K562 (cell line): ENCODE results near the gene ZDHHC8. TPM values are rescaled to one million over a fixed set of nuclear protein-coding genes. Genes with fewer than 3 reads are reported as not detected.
A peak's percentile ranks its signal among the peaks of the same experiment; 100 is the strongest.

Experiments
- ATAC-seq: fragments of 200-7000 bp; cut with Tn5 transposase; 3 replicates; pipeline ENCODE4 v1.9.1; 2020; ENCODE audit warnings: moderate library complexity
- BruUV-seq: library from RNA; stranded (reverse); fragments of 400-500 nt; replicated peaks from 2 replicates; lab custom pipeline; 2021; lab: Mats Ljungman, UMichigan
- CTCF ChIA-PET: fragments of 300-600 bp; formaldehyde crosslinking; extraction: SDS; loops from one replicate; lab custom pipeline; 2021; ENCODE audit warnings: low intra/inter-chr PET ratio; lab: Yijun Ruan, JAX
- POLR2A ChIA-PET: fragments of 300-600, 350-650 bp; sonication (Branson Sonifier 250); formaldehyde crosslinking; extraction: SDS; loops from one replicate; lab custom pipeline; 2021; ENCODE audit warnings: antibody characterized with exemption, inconsistent platforms; lab: Yijun Ruan, JAX
- DNase-seq, 4 experiments: peaks; one replicate each; pipeline versions ENCODE4 v3.0.0 to v3.0.0-alpha.2; 2011 to 2018; ENCODE audit warnings: low spot score in 3 of 4, mixed read lengths in 3 of 4; ENCODE audit errors: extremely low read depth in 1 of 4
- FAIRE-seq: peaks from 2 replicates; lab custom pipeline; 2011; peaks lifted over from hg19 to GRCh38; lab: Jason Lieb, UNC
- H2AFZ ChIP-seq: 2 replicates; pipeline ENCODE4 v1.6.0; 2011; ENCODE audit warnings: low read depth, low read length, control low read depth, inconsistent platforms
- H3K27ac ChIP-seq: fragments of 200-600 bp; 3 replicates; pipeline ENCODE4 v1.8.0; 2011; ENCODE audit warnings: low read depth, mild to moderate bottlenecking, control low read depth, inconsistent platforms, low read length, moderate library complexity, mixed read lengths; ENCODE audit errors: extremely low read depth
- H3K27me3 ChIP-seq, 2 experiments: fragments of 300-600 bp in 1 of 2; 2 replicates in 1 of 2; 3 replicates in 1 of 2; pipeline versions ENCODE4 v1.6.0 to v1.8.0; 2011; ENCODE audit warnings: inconsistent platforms in 2 of 2, low read length in 2 of 2, mild to moderate bottlenecking in 1 of 2, mixed read lengths in 1 of 2, moderate library complexity in 1 of 2; ENCODE audit not compliant: control insufficient read depth in 2 of 2, insufficient read depth in 2 of 2
- H3K36me3 ChIP-seq: fragments of 300-600 bp; 3 replicates; pipeline ENCODE4 v1.8.0; 2011; ENCODE audit warnings: mild to moderate bottlenecking, low read length, inconsistent platforms; ENCODE audit not compliant: control insufficient read depth, insufficient read depth
- H3K4me1 ChIP-seq, 2 experiments: fragments of 200-600 bp in 1 of 2; replicated peaks in 1 of 2; 2 replicates in 1 of 2; 3 replicates in 1 of 2; pipeline versions ENCODE4 v1.5.1 to v1.8.0; 2011; ENCODE audit warnings: inconsistent platforms in 2 of 2, low read length in 2 of 2, mild to moderate bottlenecking in 1 of 2, mixed read lengths in 1 of 2, moderate library complexity in 1 of 2; ENCODE audit not compliant: control insufficient read depth in 2 of 2, insufficient read depth in 2 of 2
- H3K4me2 ChIP-seq: 2 replicates; pipeline ENCODE4 v1.6.1; 2011; ENCODE audit warnings: low read length, control low read depth, inconsistent platforms, mixed read lengths; ENCODE audit not compliant: insufficient read depth
- H3K4me3 ChIP-seq: fragments of 200-600 bp; sonication (generic), shearing (Covaris generic); 2 replicates; pipeline ENCODE4 v1.5.1; 2016; ENCODE audit warnings: control low read depth, inconsistent platforms
- H3K79me2 ChIP-seq: fragments of 200-600 bp; 3 replicates; pipeline ENCODE4 v1.8.0; 2011; ENCODE audit warnings: low read length, inconsistent platforms; ENCODE audit not compliant: control insufficient read depth, insufficient read depth
- H3K9ac ChIP-seq, 2 experiments: 2 replicates each; pipeline versions ENCODE4 v1.6.0 to v1.6.1; 2011; ENCODE audit warnings: low read depth in 2 of 2, low read length in 2 of 2, control low read depth in 1 of 2, inconsistent platforms in 1 of 2, mild to moderate bottlenecking in 1 of 2, mixed read lengths in 1 of 2; ENCODE audit not compliant: insufficient read depth in 1 of 2
- H3K9me1 ChIP-seq: one replicate; pipeline ENCODE4 v1.6.0; 2011; ENCODE audit warnings: inconsistent platforms, mild to moderate bottlenecking, low read length, moderate library complexity; ENCODE audit not compliant: control insufficient read depth, insufficient read depth
- H3K9me3 ChIP-seq: replicated peaks from 2 replicates; pipeline ENCODE4 v1.5.1; 2011; ENCODE audit warnings: low read depth, low read length, inconsistent platforms; ENCODE audit not compliant: control insufficient read depth, insufficient read depth
- H4K20me1 ChIP-seq: replicated peaks from 2 replicates; pipeline ENCODE4 v1.6.1; 2011; ENCODE audit warnings: low read length, inconsistent platforms, mixed read lengths; ENCODE audit not compliant: control insufficient read depth, insufficient read depth
- CHD2 ChIP-seq: IDR thresholded peaks from 2 replicates; pipeline ENCODE4 v1.6.1; 2011; ENCODE audit warnings: low read depth, low read length
- CTCFL ChIP-seq: IDR thresholded peaks from 2 replicates; pipeline ENCODE4 v1.6.1; 2011; ENCODE audit warnings: borderline replicate concordance, low read depth, mild to moderate bottlenecking, moderate library complexity, low read length; ENCODE audit not compliant: insufficient read depth, poor library complexity, severe bottlenecking
- E2F8 ChIP-seq: fragments of 450-650 bp; IDR thresholded peaks from 2 replicates; pipeline ENCODE4 v1.7.1; 2018; ENCODE audit warnings: mild to moderate bottlenecking, low read depth; ENCODE audit not compliant: partially characterized antibody
- E4F1 ChIP-seq: fragments of 250-450 bp; sonication (Bioruptor Pico); IDR thresholded peaks from 2 replicates; pipeline ENCODE4 v1.5.0; 2021; ENCODE audit warnings: mild to moderate bottlenecking, borderline replicate concordance
- HNRNPL ChIP-seq: fragments of 200-400 bp; formaldehyde crosslinking; IDR thresholded peaks from 2 replicates; pipeline ENCODE4 v1.6.1; 2017; ENCODE audit warnings: low read depth, mild to moderate bottlenecking, low read length
- LARP7 ChIP-seq: fragments of 450-650 bp; IDR thresholded peaks from 2 replicates; pipeline ENCODE4 v1.6.1; 2016
- NCOA6 ChIP-seq: fragments of 450-650 bp; IDR thresholded peaks from 2 replicates; pipeline ENCODE4 v1.6.1; 2017; ENCODE audit warnings: mild to moderate bottlenecking
- NR4A1 ChIP-seq, 2 experiments: fragments of 250-450 bp in 1 of 2; fragments of 450-650 bp in 1 of 2; sonication (Bioruptor Pico) in 1 of 2; IDR thresholded peaks; 2 replicates each; pipeline versions ENCODE4 v1.4.0 to v1.6.1; 2016 to 2020; ENCODE audit warnings: mild to moderate bottlenecking in 2 of 2, missing compliant biosample characterization in 1 of 2, missing genetic modification characterization in 1 of 2, moderate library complexity in 1 of 2
- PCBP2 ChIP-seq: fragments of 200-400 bp; formaldehyde crosslinking; IDR thresholded peaks from 2 replicates; pipeline ENCODE4 v1.6.1; 2018; ENCODE audit warnings: low read length, low read depth, mild to moderate bottlenecking, moderate library complexity; ENCODE audit not compliant: poor library complexity, severe bottlenecking
- POLR2G ChIP-seq: fragments of 200-400 bp; formaldehyde crosslinking; IDR thresholded peaks from 2 replicates; pipeline ENCODE4 v1.6.1; 2017; ENCODE audit warnings: low read depth, mild to moderate bottlenecking, antibody characterized with exemption, low read length, moderate library complexity
- ZNF584 ChIP-seq: fragments of 200-800 bp; sonication (Bioruptor generic); IDR thresholded peaks from 2 replicates; pipeline ENCODE4 v1.6.1; 2016; ENCODE audit warnings: low read depth, mild to moderate bottlenecking, missing genetic modification characterization, missing compliant biosample characterization
- ZNF740 ChIP-seq, 3 experiments: fragments of 200-800 bp in 1 of 3; sonication (Bioruptor generic) in 1 of 3; sonication (generic) in 1 of 3; formaldehyde crosslinking in 1 of 3; IDR thresholded peaks; 2 replicates each; pipeline versions ENCODE4 v1.6.1 to v1.8.0; 2016 to 2022; ENCODE audit warnings: mild to moderate bottlenecking in 2 of 3, missing compliant biosample characterization in 2 of 3, missing genetic modification characterization in 2 of 3, missing genetic modification reagents in 1 of 3
- WGBS: fragments of 100-300 bp; shearing (Covaris generic); methylation state at CpG from one replicate; pipeline ENCODE4 v1.1.6; 2016; ENCODE audit warnings: low coverage, mixed read lengths; ENCODE audit not compliant: insufficient coverage; ENCODE audit errors: missing lambda C conversion rate; 5-methylcytosine and 5-hydroxymethylcytosine counted together
- in situ Hi-C: fragments of 300-500 bp; cut with MboI; formaldehyde crosslinking; loops from 4 replicates; pipeline ENCODE4 v1.15.0; 2018; ENCODE audit warnings: inconsistent platforms, mixed read lengths
- intact Hi-C: fragments of 100-400 bp; cut with micrococcal nuclease; formaldehyde crosslinking; loops from 2 replicates; pipeline ENCODE4 v1.14.2; 2022
- polyA plus RNA-seq, 8 experiments: library from polyadenylated mRNA; depleted of rRNA in 4 of 8; stranded (reverse) in 5 of 8; unstranded in 3 of 8; fragments of >200 nt; fragmentation: Nextera tagmentation in 2 of 8; fragmentation: Illumina TruSeq in 1 of 8; extraction: Ambion mirVana in 2 of 8; extraction: Trizol in 1 of 8; gene quantifications; 2 replicates each; pipeline versions ENCODE4 v1.2.1 to v1.2.3, GENCODE V29; 2011 to 2014; ENCODE audit warnings: inconsistent platforms in 1 of 8, missing spikeins in 1 of 8
- total RNA-seq, 7 experiments: library from RNA; depleted of rRNA in 6 of 7; stranded (reverse); fragments of >200 nt in 6 of 7; fragmentation: Illumina TruSeq in 2 of 7; extraction: Trizol in 2 of 7; gene quantifications; 2 replicates each; pipeline versions ENCODE4 v1.2.1 to v1.2.3, GENCODE V29; 2011 to 2021; ENCODE audit warnings: low replicate concordance in 1 of 7

The ZDHHC8 gene
- total and polyA plus RNA-seq, 9 of the 15 experiments (the other 6 are each of a cell fraction or from before 2014, with no cell fraction given): 0.04 to 109 (median 16.4) TPM

- intact Hi-C loops (no loop called here), in situ Hi-C loops (no loop called here)
- Histone ChIP-seq H3K4me3 (no peak overlapping the region), H3K4me2 (no peak overlapping the region), H3K9ac (peak overlapping the region in 1 of 2 experiments; percentile 57; a peak in 2 of 4 replicates), H3K79me2 (no peaks in the 10 kb centered on the region), H2AFZ (no peak overlapping the region), H4K20me1 (peaks cover 26% of the 10 kb centered on the region), H3K9me1 (no peaks in the 10 kb centered on the region), H3K27ac (no peak overlapping the region), H3K27me3 (peaks cover 9 to 15% of the 10 kb centered on the region in 2 experiments; a peak in 4 of 5 replicates), H3K9me3 (no peaks in the 10 kb centered on the region), H3K36me3 (no peaks in the 10 kb centered on the region; the same call in 2 of the 3 replicates), H3K4me1 (peaks cover 0 to 79% of the 10 kb centered on the region in 2 experiments; a peak in 2 of 5 replicates)
- no peak for ATAC-seq
- WGBS: 45% methylated on average over 18 of the region's 18 CpGs
- BruUV-seq: no TSS peak
- no peak for DNase-seq
- FAIRE-seq: no peak
- CTCF ChIA-PET: no interaction called here
- POLR2A ChIA-PET: interaction anchor here (0.6 to 1.6 kb wide), 3 partner anchors 9 to 252 kb away, joined by 3 to 6 read pairs (median 3); no protein-coding TSS in a partner anchor
- TF ChIP-seq E4F1 (CRISPR knock-in tag): no peak
- TF ChIP-seq NCOA6: no peak
- no peak for TF ChIP-seq E2F8
- TF ChIP-seq LARP7: no peak
- TF ChIP-seq POLR2G: peak; percentile 50; the same call in 1 of the 2 replicates
- TF ChIP-seq CTCFL: no peak
- no peak for TF ChIP-seq ZNF584 (CRISPR knock-in tag)
- TF ChIP-seq NR4A1 (CRISPR knock-in tag; IDR thresholded peaks at IDR 0.05): no peak
- no peak for TF ChIP-seq NR4A1 (tag; IDR thresholded peaks at IDR 0.05)
- TF ChIP-seq CHD2: no peak
- no peak for TF ChIP-seq PCBP2
- peak; percentile 97 for TF ChIP-seq HNRNPL
- no peak for TF ChIP-seq ZNF740 (CRISPR knock-in tag; IDR thresholded peaks at IDR 0.05)
- TF ChIP-seq ZNF740 (tag; IDR thresholded peaks at IDR 0.05): no peak
Measured at GRCh38 chr22:20148414-20148813, 16.8 kb downstream of the ZDHHC8 start.
